Ovary (tissue), 9 donors: ENCODE measurements around the gene KRTAP1-1. TPM values are rescaled to one million over a fixed set of nuclear protein-coding genes. Genes with fewer than 3 reads are reported as not detected.
"Not testable (repeated sequence)": the region's sequence is repeated elsewhere in the genome, so short reads cannot be mapped to it uniquely, and the experiment has no call there.

Source experiments
- DNase-seq, 5 donors: peaks; one replicate each; pipeline ENCODE4 v3.0.0-alpha.2; 2019 to 2020
- H3K27ac ChIP-seq, 2 donors: fragments of 200-600 bp; one replicate each; pipeline versions ENCODE4 v1.5.1 to v1.8.0; 2019 to 2022
- H3K27me3 ChIP-seq: fragments of 200-600 bp; one replicate; pipeline ENCODE4 v1.8.0; 2022
- H3K36me3 ChIP-seq: fragments of 200-600 bp; sonication (generic); one replicate; pipeline ENCODE4 v1.5.1; 2019
- H3K4me1 ChIP-seq: one replicate; pipeline ENCODE4 v1.8.1; 2013; ENCODE audit warnings: mild to moderate bottlenecking, moderate library complexity; ENCODE audit not compliant: insufficient read depth
- H3K4me3 ChIP-seq: fragments of 200-600 bp; sonication (generic); one replicate; pipeline ENCODE4 v1.5.1; 2017
- H3K9me3 ChIP-seq, 2 donors: fragments of 200-600 bp in 1 of 2; sonication (generic) in 1 of 2; one replicate each; pipeline versions ENCODE4 v1.5.1 to v1.8.1; 2013 to 2019; ENCODE audit warnings: mild to moderate bottlenecking in 1 of 2, moderate library complexity in 1 of 2
- CTCF ChIP-seq, 3 donors: fragments of 450-650 bp in 2 of 3; fragments of 200-600 bp in 1 of 3; IDR thresholded peaks; one replicate each; pipeline versions ENCODE4 v1.5.1 to v1.8.0; 2016 to 2022; ENCODE audit warnings: antibody characterized with exemption in 3 of 3, mild to moderate bottlenecking in 1 of 3
- EP300 ChIP-seq: sonication (generic); formaldehyde crosslinking; IDR thresholded peaks from one replicate; pipeline ENCODE4 v1.6.1; 2017; ENCODE audit warnings: antibody characterized with exemption
- POLR2A ChIP-seq: fragments of 450-650 bp; IDR thresholded peaks from one replicate; pipeline ENCODE4 v1.6.1; 2017; ENCODE audit warnings: antibody characterized with exemption, mild to moderate bottlenecking, moderate library complexity
- WGBS, 3 donors: extraction: QIAGEN DNeasy Blood & Tissue Kit in 1 of 3; methylation state at CpG; one replicate each; pipeline versions ENCODE4 v1.1.5 to v1.1.7; 2013 to 2017; 5-methylcytosine and 5-hydroxymethylcytosine counted together
- intact Hi-C, 4 donors: fragments of 100-400 bp; cut with DNase I; formaldehyde crosslinking; loops; one replicate each; pipeline versions ENCODE4 v1.11.0 to v1.15.1; 2022 to 2023
- polyA plus RNA-seq, 2 donors: library from polyadenylated mRNA; stranded (reverse); fragments of 200-250 nt in 1 of 2; fragments of 350-450 nt in 1 of 2; fragmentation: Illumina TruSeq in 1 of 2; extraction: RNeasy Lipid Tissue Mini Kit (QIAGEN cat#74804) in 1 of 2; gene quantifications; one replicate each; pipeline ENCODE4 v1.2.3, GENCODE V29; 2013 to 2014
- total RNA-seq, 7 donors: library from RNA; depleted of rRNA in 2 of 7; stranded (reverse); fragments of >200 nt in 2 of 7; fragmentation: NEBNext Ultra II Directional in 3 of 7; extraction: Animal tissue kit (Norgen Biotek cat#: 25700) in 3 of 7; gene quantifications; one replicate each; pipeline versions ENCODE4 v1.1.0 to v1.2.4, GENCODE V29; 2016 to 2023
- donor health status: DM: no; HTN: no; CAD: no; lungs with moderate emphysema.
- donor health status: DM: no; HTN: no; CAD: no.
- donor health status: Bipolar disorder and iron deficiency.
- donor health status: DM: yes; HTN: yes; CAD: no.
- donor health status: DM: no; HTN: no; CAD: no.
- donor health status: DM: yes; HTN: yes; CAD: no.

Gene KRTAP1-1
- total and polyA plus RNA-seq, 9 donors, result not detected

- H3K27ac ChIP-seq, result no peak within 1 kb of the TSS
Observed at GRCh38 chr17:41060052-41060604, 18.9 kb upstream of the KRTAP1-1 start, which contains the start of gene KRTAP2-3. Gene KRTAP2-3 (minus strand): TSS chr17:41060114. CDS start chr17:41060050, 64 bp downstream.

GRCh38 chr17:41059276-41060051 lies 18.2 kb upstream of the KRTAP1-1 start:
- intact Hi-C loops, H3K27ac ChIP-seq, DNase-seq, H3K36me3 ChIP-seq, H3K4me3 ChIP-seq, H3K27me3 ChIP-seq, H3K4me1 ChIP-seq, H3K9me3 ChIP-seq: not testable (repeated sequence)
- WGBS, 3 donors, result 31 to 43% (median 43%) methylated on average over 10 to 12 of the region's 31 CpGs

More at GRCh38 chr17:41060052-41060604, 18.9 kb upstream of the KRTAP1-1 start, which contains the start of gene KRTAP2-3:
- Histone ChIP-seq H3K9me3 (no peaks in the 10 kb centered on the region), H3K36me3 (no peaks in the 10 kb centered on the region), H3K4me3 (no peak within 1 kb of the TSS), H3K4me1 (peaks cover 2% of the 10 kb centered on the region), H3K27me3 (no peaks in the 10 kb centered on the region)
- DNase-seq, result no peak
- intact Hi-C loops, result no loop called here
- WGBS, 3 donors, result 74 to 82% (median 80%) methylated on average over 6 of the region's 6 CpGs
- TF ChIP-seq EP300, result no peak
- no peak for TF ChIP-seq CTCF (IDR thresholded peaks at IDR 0.05)
- no peak for TF ChIP-seq POLR2A

GRCh38 chr17:41058741-41059140 lies 17.5 kb upstream of the KRTAP1-1 start:
- DNase-seq, result no peak
- Histone ChIP-seq H3K27ac (no peak overlapping the region), H3K36me3 (no peaks in the 10 kb centered on the region), H3K9me3 (no peaks in the 10 kb centered on the region), H3K4me3 (no peak overlapping the region), H3K27me3 (no peaks in the 10 kb centered on the region), H3K4me1 (peaks cover 2% of the 10 kb centered on the region)
- WGBS, 3 donors, result 87 to 93% (median 90%) methylated on average over 5 of the region's 5 CpGs
- TF ChIP-seq POLR2A (no peak), CTCF (IDR thresholded peaks at IDR 0.05) (no peak), EP300 (no peak)
- intact Hi-C loops, result no loop called here

GRCh38 chr17:41057547-41057946 lies 16.3 kb upstream of the KRTAP1-1 start:
- no peaks in the 10 kb centered on the region for H3K27me3 ChIP-seq
- 90 to 95% (median 94%) methylated on average over 1 of the region's 1 CpG for WGBS, 3 donors
- H3K4me3 ChIP-seq, result no peak overlapping the region
- no peaks in the 10 kb centered on the region for H3K9me3 ChIP-seq
- peaks cover 2% of the 10 kb centered on the region for H3K4me1 ChIP-seq
- DNase-seq, result no peak
- TF ChIP-seq CTCF (IDR thresholded peaks at IDR 0.05) (no peak), EP300 (no peak), POLR2A (no peak)
- intact Hi-C loops, result no loop called here
- no peak overlapping the region for H3K27ac ChIP-seq
- no peaks in the 10 kb centered on the region for H3K36me3 ChIP-seq

- DNase-seq, H3K27me3 ChIP-seq, H3K9me3 ChIP-seq, H3K36me3 ChIP-seq, intact Hi-C loops, H3K4me1 ChIP-seq, H3K4me3 ChIP-seq, H3K27ac ChIP-seq: not testable (repeated sequence)
- 11 to 48% (median 46%) methylated on average over 1 to 4 of the region's 6 CpGs for WGBS, 3 donors
Observed at GRCh38 chr17:41055130-41055529, 13.9 kb upstream of the KRTAP1-1 start, which contains the start of gene KRTAP2-2. Gene KRTAP2-2 (minus strand): TSS chr17:41055230. CDS start chr17:41055211, 19 bp downstream.

GRCh38 chr17:41054556-41054955 lies 13.3 kb upstream of the KRTAP1-1 start:
- H3K4me1 ChIP-seq, H3K36me3 ChIP-seq, H3K27me3 ChIP-seq, H3K4me3 ChIP-seq, H3K9me3 ChIP-seq, intact Hi-C loops, DNase-seq, H3K27ac ChIP-seq: not testable (repeated sequence)
- 72 to 89% (median 85%) methylated on average over 7 to 9 of the region's 9 CpGs for WGBS, 3 donors
